HUES64 (cell line): ENCODE results near the gene GPR176.

Experiments used
- H3K27ac ChIP-seq: 2 replicates; pipeline ENCODE4 v1.7.0; 2013; ENCODE audit warnings: low read depth, low read length, inconsistent platforms
- H3K27me3 ChIP-seq: 2 replicates; pipeline ENCODE4 v1.6.1; 2013; ENCODE audit warnings: mild to moderate bottlenecking, low read length; ENCODE audit not compliant: insufficient read depth
- H3K36me3 ChIP-seq: 2 replicates; pipeline ENCODE4 v1.6.1; 2013; ENCODE audit warnings: mild to moderate bottlenecking, low read length; ENCODE audit not compliant: insufficient read depth
- H3K4me1 ChIP-seq: 2 replicates; pipeline ENCODE4 v1.6.1; 2013; ENCODE audit warnings: mild to moderate bottlenecking, low read length, moderate library complexity; ENCODE audit not compliant: insufficient read depth
- H3K4me3 ChIP-seq: 2 replicates; pipeline ENCODE4 v1.5.1; 2013; ENCODE audit warnings: mild to moderate bottlenecking, low read length, moderate library complexity
- H3K9ac ChIP-seq: 2 replicates; pipeline ENCODE4 v1.6.1; 2013; ENCODE audit warnings: mild to moderate bottlenecking, low read depth, low read length
- H3K9me3 ChIP-seq: 2 replicates; pipeline ENCODE4 v1.6.1; 2013; ENCODE audit warnings: low read depth, low read length; ENCODE audit not compliant: insufficient read depth
- WGBS: fragments of 150-250, 120-280 bp; methylation state at CpG from one replicate; pipeline ENCODE4 v1.1.7; 2013; ENCODE audit warnings: missing lambda C conversion rate; 5-methylcytosine and 5-hydroxymethylcytosine counted together

GPR176 gene

DNA sequence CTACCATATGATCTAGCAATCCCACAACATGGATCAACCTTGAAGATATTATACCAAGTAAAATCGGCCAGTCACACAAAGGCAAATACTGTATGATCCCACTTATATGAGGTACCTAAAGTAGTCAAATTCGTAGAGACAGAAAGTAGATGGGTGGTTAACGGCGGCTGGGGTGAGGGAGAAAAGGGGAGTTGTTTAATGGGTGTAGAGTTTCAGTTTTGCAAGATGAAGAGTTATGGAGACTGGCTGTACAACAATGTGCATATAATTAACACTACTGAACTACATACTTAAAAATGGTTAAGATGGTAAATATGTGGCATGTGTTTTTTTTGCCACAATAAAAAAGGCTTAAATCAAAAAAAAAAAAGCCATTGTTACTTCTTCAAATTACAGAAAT lies 60.4 kb downstream of the GPR176 start:
- Histone ChIP-seq H3K4me1 (peaks cover 11% of the 10 kb centered on the region; the same call in 1 of the 2 replicates), H3K9ac (no peak overlapping the region), H3K27me3 (no peaks in the 10 kb centered on the region), H3K9me3 (no peaks in the 10 kb centered on the region), H3K4me3 (no peak overlapping the region), H3K36me3 (peaks cover 14% of the 10 kb centered on the region; the same call in 1 of the 2 replicates), H3K27ac (no peak overlapping the region)
- WGBS = 96% methylated on average over 4 of the region's 4 CpGs

DNA sequence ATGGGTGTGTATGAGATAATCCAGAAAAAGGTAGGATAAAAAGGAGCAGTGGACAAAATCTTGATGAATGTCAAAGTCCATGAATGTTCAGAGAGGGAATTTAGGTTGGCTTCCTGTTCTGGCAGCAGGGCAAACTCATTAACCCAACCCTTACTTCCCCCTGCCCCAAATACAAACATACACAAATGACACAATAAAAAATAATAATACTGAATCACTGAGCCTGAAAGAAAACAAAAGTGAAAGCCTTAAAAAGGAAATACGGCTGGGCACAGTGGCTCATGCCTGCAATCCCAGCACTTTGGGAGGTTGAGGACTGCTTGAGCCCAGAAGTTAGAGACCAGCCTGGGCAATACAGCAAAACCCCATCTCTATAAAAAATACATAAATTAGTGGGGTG lies 62.9 kb downstream of the GPR176 start:
- Histone ChIP-seq H3K4me3 (no peak overlapping the region), H3K9me3 (no peaks in the 10 kb centered on the region), H3K4me1 (peaks cover 27% of the 10 kb centered on the region; the same call in 1 of the 2 replicates), H3K27me3 (no peaks in the 10 kb centered on the region), H3K27ac (no peak overlapping the region), H3K36me3 (peaks cover 14% of the 10 kb centered on the region; the same call in 1 of the 2 replicates), H3K9ac (no peak overlapping the region)
- 100% methylated on average over 1 of the region's 1 CpG for WGBS

DNA sequence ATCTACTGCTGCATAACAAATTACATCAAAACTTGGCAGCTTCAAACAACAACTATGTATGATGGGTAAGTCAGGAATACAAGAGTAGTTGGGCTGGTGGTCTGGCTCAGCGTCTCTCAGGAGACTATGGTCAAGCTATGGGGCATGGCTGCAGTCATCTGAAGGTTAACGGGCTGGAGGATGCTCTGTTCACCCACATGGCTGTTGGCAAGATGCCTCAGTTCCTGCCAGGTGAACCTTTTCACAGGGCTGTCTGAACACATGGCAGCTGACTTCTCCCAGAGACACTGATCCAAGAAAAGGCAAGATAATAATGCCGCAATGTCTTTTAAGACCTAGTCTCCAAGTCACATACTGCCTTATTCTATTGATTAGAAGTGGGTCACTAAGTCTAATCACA lies 63.7 kb downstream of the GPR176 start:
- no peaks in the 10 kb centered on the region for H3K27me3 ChIP-seq
- H3K36me3 ChIP-seq = peaks cover 14% of the 10 kb centered on the region; the same call in 1 of the 2 replicates
- no peak overlapping the region for H3K9ac ChIP-seq
- no peaks in the 10 kb centered on the region for H3K9me3 ChIP-seq
- H3K4me1 ChIP-seq = peaks cover 35% of the 10 kb centered on the region
- no peak overlapping the region for H3K4me3 ChIP-seq
- no peak overlapping the region for H3K27ac ChIP-seq
- WGBS = 95% methylated on average over 3 of the region's 3 CpGs

DNA sequence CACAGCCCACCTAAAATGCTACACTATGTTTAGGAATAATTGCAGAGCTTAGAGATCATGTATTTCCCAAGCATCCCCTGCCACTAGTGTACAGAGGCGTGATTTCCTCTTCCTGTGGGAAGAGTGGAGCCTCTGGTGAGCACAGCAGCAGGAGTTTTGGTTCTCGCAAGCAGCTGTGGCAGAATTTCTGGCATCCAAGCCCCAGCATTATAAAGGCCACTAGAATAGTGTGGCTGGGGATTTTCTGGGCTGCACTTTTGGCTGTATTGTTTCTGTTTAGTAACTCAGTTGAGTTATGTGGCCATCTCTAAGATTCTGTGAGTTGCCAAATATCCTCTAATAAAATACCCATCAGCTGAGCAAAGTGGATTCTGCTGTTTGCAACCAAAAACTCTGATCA lies 64.7 kb downstream of the GPR176 start:
- Histone ChIP-seq H3K9ac (no peak overlapping the region), H3K27ac (no peak overlapping the region), H3K27me3 (no peaks in the 10 kb centered on the region), H3K4me3 (no peak overlapping the region), H3K4me1 (peaks cover 37% of the 10 kb centered on the region), H3K9me3 (no peaks in the 10 kb centered on the region), H3K36me3 (peaks cover 9% of the 10 kb centered on the region; the same call in 1 of the 2 replicates)
- WGBS = 95% methylated on average over 2 of the region's 2 CpGs

DNA sequence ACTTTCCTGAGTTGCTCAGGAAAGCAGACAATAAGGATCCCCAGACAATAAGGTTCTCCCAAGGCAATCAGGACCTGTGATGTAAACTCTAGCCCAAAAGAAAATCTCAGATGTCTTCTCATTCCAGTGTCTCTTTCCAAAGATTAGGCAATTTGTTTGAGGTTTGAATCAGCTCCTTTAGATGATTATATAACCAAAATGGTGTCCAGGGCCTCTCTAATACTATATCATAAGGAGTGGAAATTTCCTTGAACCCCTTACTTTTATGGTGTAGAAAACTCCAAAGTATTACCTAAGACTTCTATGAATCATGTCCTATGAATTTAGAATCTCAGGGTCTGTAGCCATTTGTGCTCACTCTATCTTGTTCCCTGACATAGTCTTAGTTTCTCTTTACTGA lies 65.9 kb downstream of the GPR176 start:
- H3K9me3 ChIP-seq = no peaks in the 10 kb centered on the region
- no peak overlapping the region for H3K9ac ChIP-seq
- H3K27me3 ChIP-seq = no peaks in the 10 kb centered on the region
- H3K4me1 ChIP-seq = peaks cover 34% of the 10 kb centered on the region
- no peak overlapping the region for H3K4me3 ChIP-seq
- H3K36me3 ChIP-seq = no peaks in the 10 kb centered on the region
- no peak overlapping the region for H3K27ac ChIP-seq

DNA sequence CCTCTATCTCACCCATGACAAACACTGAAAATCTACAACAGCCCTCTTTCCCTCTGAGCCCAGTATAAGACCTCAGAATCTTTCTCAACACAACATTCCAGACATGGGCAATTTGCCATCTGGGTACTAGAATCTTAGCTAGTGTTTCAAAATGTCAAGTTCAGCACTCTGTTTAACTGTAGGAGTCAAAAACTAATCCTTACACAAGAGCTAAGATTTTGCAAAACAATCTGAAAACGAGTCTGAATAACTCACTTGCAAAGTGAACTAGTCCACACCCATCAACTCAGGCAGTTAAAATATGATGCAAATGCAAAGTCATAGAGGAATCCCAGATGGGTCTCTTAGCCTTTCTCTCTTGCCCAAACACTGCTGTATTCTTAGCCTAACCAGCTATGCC lies 67.8 kb downstream of the GPR176 start:
- H3K27ac ChIP-seq = no peak overlapping the region
- H3K9ac ChIP-seq = no peak overlapping the region
- 85% methylated on average over 1 of the region's 1 CpG for WGBS
- H3K4me1 ChIP-seq = peaks cover 34% of the 10 kb centered on the region
- no peaks in the 10 kb centered on the region for H3K27me3 ChIP-seq
- no peaks in the 10 kb centered on the region for H3K9me3 ChIP-seq
- H3K36me3 ChIP-seq = no peaks in the 10 kb centered on the region
- no peak overlapping the region for H3K4me3 ChIP-seq

DNA sequence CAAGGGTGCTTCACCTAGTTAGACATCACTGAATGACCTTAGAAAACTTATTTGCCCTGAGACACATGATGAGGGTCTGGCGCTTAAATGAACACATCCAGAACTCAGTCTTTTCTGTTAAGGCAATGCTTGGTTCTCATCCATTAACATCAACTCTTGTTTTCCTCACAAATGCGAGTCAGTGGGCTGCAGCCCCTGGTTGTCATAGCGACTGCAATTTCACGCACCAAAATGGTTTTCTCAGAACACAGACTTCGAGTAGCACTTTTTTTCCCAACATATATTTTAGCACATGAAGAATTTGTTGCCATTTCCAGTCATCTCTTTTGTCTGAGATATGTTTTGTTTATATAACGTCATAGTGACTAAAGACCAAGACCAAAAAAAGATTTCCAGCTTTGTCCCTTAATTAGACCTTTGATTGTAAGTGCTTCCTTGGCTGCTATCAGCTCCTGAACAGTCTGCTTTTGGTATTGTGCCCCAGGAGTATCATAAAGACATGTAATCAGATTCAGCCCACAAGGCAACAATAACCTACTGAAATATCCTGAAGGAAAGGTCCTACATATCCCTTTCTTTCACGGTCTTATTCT lies 68.5 kb downstream of the GPR176 start:
- H3K36me3 ChIP-seq = no peaks in the 10 kb centered on the region
- H3K9me3 ChIP-seq = no peaks in the 10 kb centered on the region
- no peak overlapping the region for H3K9ac ChIP-seq
- H3K27me3 ChIP-seq = no peaks in the 10 kb centered on the region
- WGBS = 75% methylated on average over 7 of the region's 7 CpGs
- H3K4me1 ChIP-seq = peaks cover 34% of the 10 kb centered on the region
- no peak overlapping the region for H3K4me3 ChIP-seq
- H3K27ac ChIP-seq = no peak overlapping the region

DNA sequence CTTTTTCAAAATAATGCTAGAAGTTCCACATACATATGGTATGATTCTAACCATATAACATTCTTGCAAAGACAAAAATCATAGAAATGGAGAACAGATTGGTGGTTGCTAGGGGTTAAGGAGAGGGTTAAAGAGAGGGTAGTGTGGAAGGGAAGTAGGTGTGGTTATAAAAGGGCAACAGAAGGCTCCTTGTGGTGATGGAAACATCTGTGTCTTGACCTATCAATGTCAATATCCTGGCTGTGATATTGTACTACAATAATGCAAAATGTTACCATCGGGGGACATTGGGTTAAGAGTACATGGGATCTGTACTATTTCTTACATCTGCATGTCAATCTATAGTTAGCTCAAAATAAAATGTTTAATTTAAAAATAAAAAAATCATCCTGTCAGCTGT lies 69.6 kb downstream of the GPR176 start:
- no peak overlapping the region for H3K27ac ChIP-seq
- H3K9ac ChIP-seq = no peak overlapping the region
- peaks cover 26% of the 10 kb centered on the region for H3K4me1 ChIP-seq
- H3K36me3 ChIP-seq = no peaks in the 10 kb centered on the region
- no peaks in the 10 kb centered on the region for H3K9me3 ChIP-seq
- H3K27me3 ChIP-seq = no peaks in the 10 kb centered on the region
- H3K4me3 ChIP-seq = no peak overlapping the region
- WGBS = no CpG with 5 or more reads among the region's 1 CpG

DNA sequence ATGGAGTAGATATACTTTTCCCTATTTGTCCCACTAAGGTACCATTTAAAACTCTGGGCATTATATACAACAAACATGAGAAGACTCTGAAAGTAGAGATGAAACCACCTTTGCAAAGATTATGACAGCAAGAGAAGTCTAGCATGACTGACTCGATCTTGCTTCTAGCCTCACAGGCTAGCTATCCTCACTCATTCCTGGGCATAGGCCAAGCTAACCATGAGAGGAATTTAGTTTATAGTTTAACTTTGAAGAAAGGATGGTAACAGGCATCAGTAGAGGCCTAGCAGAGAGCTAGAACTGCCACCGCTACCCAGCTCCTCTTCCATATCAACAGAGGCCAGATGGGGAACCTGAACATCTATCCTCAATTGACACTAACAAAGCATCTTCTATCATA lies 74.0 kb downstream of the GPR176 start:
- H3K9ac ChIP-seq = no peak overlapping the region
- H3K4me3 ChIP-seq = no peak overlapping the region
- no peaks in the 10 kb centered on the region; the same call in 1 of the 2 replicates for H3K4me1 ChIP-seq
- H3K27ac ChIP-seq = no peak overlapping the region
- 97% methylated on average over 2 of the region's 2 CpGs for WGBS
- H3K27me3 ChIP-seq = no peaks in the 10 kb centered on the region
- H3K36me3 ChIP-seq = no peaks in the 10 kb centered on the region
- no peaks in the 10 kb centered on the region for H3K9me3 ChIP-seq

DNA sequence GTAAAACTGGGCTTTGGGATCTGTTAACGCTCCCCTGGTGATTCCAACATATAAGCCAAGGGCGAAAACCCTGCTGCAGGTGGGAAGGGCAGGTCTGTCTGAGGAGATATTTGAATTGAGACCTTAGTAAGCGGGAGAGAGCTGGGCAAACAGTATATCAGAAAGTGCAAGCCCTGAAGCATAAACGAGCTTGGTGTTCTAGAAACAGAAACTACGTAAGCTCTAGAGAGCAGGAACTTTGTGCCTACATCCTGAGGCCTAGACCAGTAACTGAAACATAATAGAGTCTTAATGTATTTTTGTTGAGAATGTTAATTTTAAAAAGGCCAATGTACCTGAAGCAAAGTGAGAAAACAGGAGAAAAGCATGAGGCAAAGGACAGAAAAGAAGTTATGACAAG lies 74.5 kb downstream of the GPR176 start:
- H3K4me1 ChIP-seq = no peaks in the 10 kb centered on the region; the same call in 1 of the 2 replicates
- H3K27me3 ChIP-seq = no peaks in the 10 kb centered on the region
- no peaks in the 10 kb centered on the region for H3K36me3 ChIP-seq
- H3K9me3 ChIP-seq = no peaks in the 10 kb centered on the region
- no peak overlapping the region for H3K27ac ChIP-seq
- no peak overlapping the region for H3K4me3 ChIP-seq
- WGBS = 92% methylated on average over 5 of the region's 5 CpGs
- H3K9ac ChIP-seq = no peak overlapping the region

DNA sequence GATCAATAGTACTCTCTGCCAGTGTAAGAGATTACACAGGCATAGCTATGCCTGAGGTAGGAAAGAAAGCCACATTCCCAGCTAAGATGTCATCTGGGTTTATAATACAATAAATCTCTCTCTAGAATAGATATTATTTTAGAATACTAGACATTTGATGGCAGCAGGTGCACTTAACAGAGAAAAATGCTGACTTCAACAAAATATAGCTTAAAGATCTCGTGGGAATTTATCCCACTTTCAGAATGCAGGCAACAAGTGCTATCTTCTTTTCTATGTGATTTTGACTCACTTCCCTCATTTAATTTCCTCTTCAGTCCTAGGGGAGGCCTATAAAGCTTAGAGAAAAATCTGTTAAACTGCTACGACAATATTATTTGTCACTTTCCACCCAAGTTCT lies 76.5 kb downstream of the GPR176 start:
- Histone ChIP-seq H3K9me3 (no peaks in the 10 kb centered on the region), H3K27ac (no peak overlapping the region), H3K4me3 (no peak overlapping the region), H3K27me3 (no peaks in the 10 kb centered on the region), H3K36me3 (no peaks in the 10 kb centered on the region), H3K9ac (no peak overlapping the region), H3K4me1 (no peaks in the 10 kb centered on the region; the same call in 1 of the 2 replicates)
- WGBS = 90% methylated on average over 1 of the region's 2 CpGs

DNA sequence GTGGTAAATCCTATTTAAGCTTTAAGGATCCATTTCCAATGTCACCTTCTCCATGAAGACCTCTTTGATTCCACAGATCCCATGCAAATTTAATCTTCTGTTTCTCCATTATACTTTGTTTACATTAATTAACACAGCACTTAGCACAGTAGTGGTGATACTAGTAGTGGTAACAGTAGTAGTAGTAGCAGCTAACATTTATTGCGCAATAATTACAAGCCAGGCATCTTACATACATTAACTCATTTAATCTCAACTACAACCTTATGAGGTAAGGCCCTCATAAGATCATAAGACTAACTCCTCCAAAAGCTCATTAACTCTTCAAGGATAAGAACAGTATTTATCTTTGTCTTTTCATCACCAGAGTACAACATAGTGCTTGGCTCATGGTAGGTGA lies 82.6 kb downstream of the GPR176 start:
- Histone ChIP-seq H3K36me3 (no peaks in the 10 kb centered on the region), H3K4me3 (no peak overlapping the region), H3K4me1 (peaks cover 10% of the 10 kb centered on the region), H3K9me3 (no peaks in the 10 kb centered on the region), H3K27me3 (no peaks in the 10 kb centered on the region), H3K9ac (no peak overlapping the region), H3K27ac (no peak overlapping the region)
- WGBS = 96% methylated on average over 1 of the region's 1 CpG
